Measurements from ENCODE around the gene IL18. TPM values are rescaled to one million over a fixed set of nuclear protein-coding genes. Genes with fewer than 3 reads are reported as not detected.
A peak's percentile ranks its signal among the peaks of the same experiment; 100 is the strongest.
"Not testable (repeated sequence)": the region's sequence is repeated elsewhere in the genome, so short reads cannot be mapped to it uniquely, and the experiment has no call there.

IL18 gene
- total RNA-seq, 2 experiments from 2014 or later = not detected

- Histone ChIP-seq H3K27ac (ENCODE audit: low read depth, low read length, poor library complexity, severe bottlenecking) (no peak overlapping the region), H3K9me2 (ENCODE audit: insufficient read depth, low read length) (no peaks in the 10 kb centered on the region), H3K36me3 (ENCODE audit: insufficient read depth, low read length) (peaks cover 61% of the 10 kb centered on the region), H3K4me1 (ENCODE audit: insufficient read depth, low read length, poor library complexity, severe bottlenecking) (no peaks in the 10 kb centered on the region), H3K4me2 (ENCODE audit: low read length) (no peak overlapping the region), H3K79me2 (ENCODE audit: insufficient read depth, low read depth, low read length) (no peaks in the 10 kb centered on the region), H4K20me1 (ENCODE audit: insufficient read depth, low read length) (no peaks in the 10 kb centered on the region), H3K9me3 (ENCODE audit: low read length) (no peaks in the 10 kb centered on the region), H2AFZ (ENCODE audit: low read length) (no peak overlapping the region), H3K4me3 (ENCODE audit: low read depth, low read length, poor library complexity, severe bottlenecking) (no peak overlapping the region)
- intact Hi-C loops (cut with micrococcal nuclease; ENCODE audit: unreplicated experiment) = no loop called here
- CTCF ChIA-PET (ENCODE audit: unreplicated experiment) = no interaction called here
- no peak for TF ChIP-seq EZH2phosphoT487 (IDR thresholded peaks at IDR 0.05; ENCODE audit: borderline replicate concordance, low read depth, low read length)
- no peak for TF ChIP-seq CTCF (conservative IDR thresholded peaks at IDR 0.05; ENCODE audit: low read length)
- no TSS peak for BruUV-seq (replicated peaks)
- POLR2A ChIA-PET = interaction anchor here (1.0 to 1.6 kb wide), 4 partner anchors 8 to 9 kb away, joined by 3 to 6 read pairs (median 4); partner anchors contain the start of genes SDHD and TIMM8B
- DNase-seq (ENCODE audit: low spot score) = no peak
Observed at GRCh38 chr11:112096194-112096593, 67.7 kb downstream of the IL18 start.

- H3K4me2 ChIP-seq (ENCODE audit: low read length); H3K27ac ChIP-seq (ENCODE audit: low read depth, low read length, poor library complexity, severe bottlenecking); H4K20me1 ChIP-seq (ENCODE audit: insufficient read depth, low read length); H3K4me1 ChIP-seq (ENCODE audit: insufficient read depth, low read length, poor library complexity, severe bottlenecking); H2AFZ ChIP-seq (ENCODE audit: low read length); DNase-seq (ENCODE audit: low spot score); CTCF ChIA-PET (ENCODE audit: unreplicated experiment); H3K4me3 ChIP-seq (ENCODE audit: low read depth, low read length, poor library complexity, severe bottlenecking); H3K79me2 ChIP-seq (ENCODE audit: insufficient read depth, low read depth, low read length); H3K9me2 ChIP-seq (ENCODE audit: insufficient read depth, low read length); H3K9me3 ChIP-seq (ENCODE audit: low read length); intact Hi-C loops (cut with micrococcal nuclease; ENCODE audit: unreplicated experiment): not testable (repeated sequence)
- POLR2A ChIA-PET = interaction anchor here (0.6 to 1.6 kb wide), 5 partner anchors 8 to 21 kb away, joined by 3 to 4 read pairs (median 3); partner anchors contain the start of genes SDHD and TIMM8B
- BruUV-seq (replicated peaks) = TSS peak; percentile 55
- peaks cover 70% of the 10 kb centered on the region for H3K36me3 ChIP-seq (ENCODE audit: insufficient read depth, low read length)
Observed at GRCh38 chr11:112095302-112095701, 68.6 kb downstream of the IL18 start.

Small RNA genes within 50 kb of the gene (small RNA-seq; reads per million reads assigned to genes)
- gene MRPS36P4 = not detected

Other genes with a start within 250 kb of the IL18 start
- gene C11orf52, start 245.2 kb downstream of the IL18 start, total RNA-seq (2014; rRNA removed; shearing (Covaris generic)) = not detected in 2 replicates
- gene C11orf52, start 245.2 kb downstream of the IL18 start, total RNA-seq (2022) = not detected in 2 replicates
- 5.5 and 6.9 TPM in 2 replicates for gene DIXDC1, start 226.8 kb downstream of the IL18 start, total RNA-seq (2014; rRNA removed; shearing (Covaris generic))
- 5.5 and 7.3 TPM in 2 replicates for gene DIXDC1, start 226.8 kb downstream of the IL18 start, total RNA-seq (2022)
- gene DLAT, start 138.7 kb downstream of the IL18 start, total RNA-seq (2014; rRNA removed; shearing (Covaris generic)) = 34.5 and 42.0 TPM in 2 replicates
- gene DLAT, start 138.7 kb downstream of the IL18 start, total RNA-seq (2022) = 46.0 and 54.1 TPM in 2 replicates
- gene PIH1D2, start 90.1 kb downstream of the IL18 start, total RNA-seq (2014; rRNA removed; shearing (Covaris generic)) = 0.95 and 1.3 TPM in 2 replicates
- gene PIH1D2, start 90.1 kb downstream of the IL18 start, total RNA-seq (2022) = 0.61 and 2.6 TPM in 2 replicates
- gene NKAPD1, start 89.8 kb downstream of the IL18 start, total RNA-seq (2014; rRNA removed; shearing (Covaris generic)) = 21.3 and 39.6 TPM in 2 replicates
- 30.7 and 31.1 TPM in 2 replicates for gene NKAPD1, start 89.8 kb downstream of the IL18 start, total RNA-seq (2022)
- 71.3 and 94.3 TPM in 2 replicates for gene TIMM8B, start 77.3 kb downstream of the IL18 start, total RNA-seq (2014; rRNA removed; shearing (Covaris generic))
- 41.3 and 58.2 TPM in 2 replicates for gene TIMM8B, start 77.3 kb downstream of the IL18 start, total RNA-seq (2022)
- 43.5 and 58.8 TPM in 2 replicates for gene SDHD, start 77.2 kb downstream of the IL18 start, total RNA-seq (2014; rRNA removed; shearing (Covaris generic))
- gene SDHD, start 77.2 kb downstream of the IL18 start, total RNA-seq (2022) = 77.1 and 85.6 TPM in 2 replicates
- gene TEX12, start 3.3 kb upstream of the IL18 start, total RNA-seq (2014; rRNA removed; shearing (Covaris generic)) = 0.44 and 0.72 TPM in 2 replicates
- 0.50 and 0.59 TPM in 2 replicates for gene TEX12, start 3.3 kb upstream of the IL18 start, total RNA-seq (2022)
- gene BCO2, start 11.4 kb upstream of the IL18 start, total RNA-seq (2014; rRNA removed; shearing (Covaris generic)) = 0.60 and 1.4 TPM in 2 replicates
- gene BCO2, start 11.4 kb upstream of the IL18 start, total RNA-seq (2022) = 0.90 and 1.2 TPM in 2 replicates
- gene PTS, start 62.3 kb upstream of the IL18 start, total RNA-seq (2014; rRNA removed; shearing (Covaris generic)) = 22.6 and 28.7 TPM in 2 replicates
- 37.8 and 40.4 TPM in 2 replicates for gene PTS, start 62.3 kb upstream of the IL18 start, total RNA-seq (2022)
- not detected in 2 replicates for gene PLET1, start 96.8 kb upstream of the IL18 start, total RNA-seq (2014; rRNA removed; shearing (Covaris generic))
- gene PLET1, start 96.8 kb upstream of the IL18 start, total RNA-seq (2022) = not detected in 2 replicates

All from OCI-LY7 (cell line).